HG03521 (cell line): ENCODE results near the gene KIAA0825.
"Not testable (repeated sequence)": the region's sequence is repeated elsewhere in the genome, so short reads cannot be mapped to it uniquely, and the experiment has no call there.

Experiments
- ATAC-seq: cut with Tn5 transposase; IDR thresholded peaks from one replicate; pipeline ENCODE4 v1.9.1; 2021; ENCODE audit warnings: mild to moderate bottlenecking, moderate library complexity; ENCODE audit not compliant: unreplicated experiment

The KIAA0825 gene

GRCh38 chr5:94388773-94389514 is 229.5 kb downstream of the KIAA0825 start:
- no peak for ATAC-seq

GRCh38 chr5:94385767-94386166 is 232.6 kb downstream of the KIAA0825 start:
- no peak for ATAC-seq

- ATAC-seq: no peak
These were observed 240.3 kb downstream of the KIAA0825 start for GRCh38 chr5:94378062-94378461.

GRCh38 chr5:94376672-94377345 is 241.6 kb downstream of the KIAA0825 start:
- no peak for ATAC-seq

- ATAC-seq: no peak
These were observed 242.6 kb downstream of the KIAA0825 start for GRCh38 chr5:94375801-94376200.

GRCh38 chr5:94374336-94374735 is 244.1 kb downstream of the KIAA0825 start:
- ATAC-seq: no peak

- ATAC-seq: no peak
These were observed 250.5 kb downstream of the KIAA0825 start for GRCh38 chr5:94367900-94368299.

- no peak for ATAC-seq
These were observed 251.6 kb downstream of the KIAA0825 start for GRCh38 chr5:94366811-94367210.

GRCh38 chr5:94362857-94363256 is 255.5 kb downstream of the KIAA0825 start:
- no peak for ATAC-seq

GRCh38 chr5:94361832-94362796 is 256.3 kb downstream of the KIAA0825 start:
- ATAC-seq: no peak

- ATAC-seq: no peak
These were observed 257.2 kb downstream of the KIAA0825 start for GRCh38 chr5:94361161-94361560.

- ATAC-seq: no peak
These were observed 257.8 kb downstream of the KIAA0825 start for GRCh38 chr5:94360382-94361130.

GRCh38 chr5:94359880-94360279 is 258.5 kb downstream of the KIAA0825 start:
- ATAC-seq: no peak

GRCh38 chr5:94355811-94356210 is 262.6 kb downstream of the KIAA0825 start:
- ATAC-seq: no peak

GRCh38 chr5:94354837-94355485 is 263.4 kb downstream of the KIAA0825 start:
- ATAC-seq: not testable (repeated sequence)

GRCh38 chr5:94353605-94354004 is 264.8 kb downstream of the KIAA0825 start:
- no peak for ATAC-seq

- no peak for ATAC-seq
These were observed 271.3 kb downstream of the KIAA0825 start for GRCh38 chr5:94347130-94347529.

GRCh38 chr5:94345257-94345656 is 273.1 kb downstream of the KIAA0825 start:
- no peak for ATAC-seq

- ATAC-seq: no peak
These were observed 280.8 kb downstream of the KIAA0825 start for GRCh38 chr5:94337617-94338016.

GRCh38 chr5:94335936-94336335 is 282.5 kb downstream of the KIAA0825 start:
- no peak for ATAC-seq
